ENCODE measurements around the gene MADD. TPM values are rescaled to one million over a fixed set of nuclear protein-coding genes. Genes with fewer than 3 reads are reported as not detected.
"Not testable (repeated sequence)": the region's sequence is repeated elsewhere in the genome, so short reads cannot be mapped to it uniquely, and the experiment has no call there.

The MADD gene
- total RNA-seq, 1 donor from 2014 or later, result 79.4 TPM

- no peak for DNase-seq (ENCODE audit: low spot score)
These were observed 4.7 kb downstream of the MADD start for GRCh38 chr11:47274495-47275235.

- no peak for DNase-seq (ENCODE audit: low spot score)
These were observed 7.0 kb downstream of the MADD start for GRCh38 chr11:47276923-47277322.

GRCh38 chr11:47278058-47278457, 8.1 kb downstream of the MADD start:
- no peak for DNase-seq (ENCODE audit: low spot score)

- DNase-seq (ENCODE audit: low spot score), result no peak
These were observed 8.8 kb downstream of the MADD start for GRCh38 chr11:47278769-47279168.

- no peak for DNase-seq (ENCODE audit: low spot score)
These were observed 10.2 kb downstream of the MADD start for GRCh38 chr11:47280099-47280498.

GRCh38 chr11:47280860-47281259, 10.9 kb downstream of the MADD start:
- DNase-seq (ENCODE audit: low spot score), result no peak

- no peak for DNase-seq (ENCODE audit: low spot score)
These were observed 12.5 kb downstream of the MADD start for GRCh38 chr11:47282462-47282861.

- no peak for DNase-seq (ENCODE audit: low spot score)
These were observed 14.2 kb downstream of the MADD start for GRCh38 chr11:47284151-47284550.

GRCh38 chr11:47285969-47286770, 16.2 kb downstream of the MADD start:
- DNase-seq (ENCODE audit: low spot score), result no peak

- no peak for DNase-seq (ENCODE audit: low spot score)
These were observed 18.1 kb downstream of the MADD start for GRCh38 chr11:47288066-47288465.

- no peak for DNase-seq (ENCODE audit: low spot score)
These were observed 19.9 kb downstream of the MADD start for GRCh38 chr11:47289856-47290255.

GRCh38 chr11:47295385-47295784, 25.5 kb downstream of the MADD start:
- DNase-seq (ENCODE audit: low spot score), result no peak

- DNase-seq (ENCODE audit: low spot score), result no peak
These were observed 26.1 kb downstream of the MADD start for GRCh38 chr11:47296045-47296444.

- no peak for DNase-seq (ENCODE audit: low spot score)
These were observed 29.1 kb downstream of the MADD start for GRCh38 chr11:47299078-47299477.

- no peak for DNase-seq (ENCODE audit: low spot score)
These were observed 32.9 kb downstream of the MADD start for GRCh38 chr11:47302853-47303252.

- DNase-seq (ENCODE audit: low spot score), result no peak
These were observed 36.0 kb downstream of the MADD start for GRCh38 chr11:47305734-47306483.

- no peak for DNase-seq (ENCODE audit: low spot score)
These were observed 36.5 kb downstream of the MADD start for GRCh38 chr11:47306484-47306844.

- no peak for DNase-seq (ENCODE audit: low spot score)
These were observed 38.3 kb downstream of the MADD start for GRCh38 chr11:47308050-47308823.

GRCh38 chr11:47314992-47315391, 45.1 kb downstream of the MADD start:
- DNase-seq (ENCODE audit: low spot score), result no peak

- not testable (repeated sequence) for DNase-seq (ENCODE audit: low spot score)
These were observed 46.6 kb downstream of the MADD start for GRCh38 chr11:47316501-47316900.

- no peak for DNase-seq (ENCODE audit: low spot score)
These were observed 47.3 kb downstream of the MADD start for GRCh38 chr11:47317064-47317828.

Measured in ureter (tissue), 1 donor.